Mammary epithelial cell (primary cell): ENCODE results near the gene ATL2.

Experiments used
- CTCF ChIP-seq, 2 donors: IDR thresholded peaks in 1 of 2; conservative IDR thresholded peaks in 1 of 2; 2 replicates each; pipeline ENCODE4 v1.5.1; 2011 to 2012; ENCODE audit warnings: inconsistent platforms in 2 of 2, low read length in 2 of 2, mild to moderate bottlenecking in 2 of 2, control low read depth in 1 of 2, low read depth in 1 of 2; ENCODE audit not compliant: insufficient read depth in 1 of 2; ENCODE audit errors: extremely low read depth in 1 of 2
- EZH2 ChIP-seq: IDR thresholded peaks from 2 replicates; pipeline ENCODE4 v1.6.1; 2012; ENCODE audit warnings: low read length, inconsistent platforms, borderline replicate concordance

GRCh38 chr2:38380397-38381130, 3.5 kb upstream of the ATL2 start:
- no peak for TF ChIP-seq CTCF (conservative IDR thresholded peaks at IDR 0.05 in 1 of 2, IDR thresholded peaks at IDR 0.05 in 1 of 2; ENCODE audit: extremely low read depth in 1 of 2, insufficient read depth in 1 of 2, low read depth in 1 of 2, low read length in 2 of 2)
- TF ChIP-seq EZH2 = no peak
